Cardiac muscle cell (in vitro differentiated cells and primary cell): ENCODE measurements around the gene C10orf53. TPM values are rescaled to one million over a fixed set of nuclear protein-coding genes. Genes with fewer than 3 reads are reported as not detected.

Experiments
- DNase-seq, 2 donors: peaks; one replicate each; pipeline versions ENCODE4 v3.0.0 to v3.0.0-alpha.2; 2010 to 2017; ENCODE audit warnings: low read depth in 1 of 2, low spot score in 1 of 2
- H3K27ac ChIP-seq: fragments of 200-600 bp; sonication (generic); 2 replicates; pipeline ENCODE4 v1.5.1; 2016
- H3K27me3 ChIP-seq: fragments of 200-600 bp; sonication (generic); 2 replicates; pipeline ENCODE4 v1.6.0; 2016; ENCODE audit warnings: control low read depth
- H3K36me3 ChIP-seq: fragments of 200-600 bp; sonication (generic); 2 replicates; pipeline ENCODE4 v1.5.1; 2016; ENCODE audit warnings: control low read depth
- H3K4me1 ChIP-seq: fragments of 200-600 bp; sonication (generic); 2 replicates; pipeline ENCODE4 v1.8.1; 2017; ENCODE audit warnings: low read depth, mild to moderate bottlenecking, mixed run types
- H3K4me3 ChIP-seq: fragments of 200-600 bp; sonication (generic); 2 replicates; pipeline ENCODE4 v1.5.1; 2016; ENCODE audit warnings: mild to moderate bottlenecking
- H3K9me3 ChIP-seq: fragments of 200-600 bp; sonication (generic); 2 replicates; pipeline ENCODE4 v1.5.1; 2017; ENCODE audit warnings: low read depth, mild to moderate bottlenecking, control low read depth
- CTCF ChIP-seq: IDR thresholded peaks from 2 replicates; pipeline ENCODE4 v1.5.1; 2012; ENCODE audit warnings: low read depth, mild to moderate bottlenecking, low read length
- polyA plus RNA-seq: library from polyadenylated mRNA; unstranded; fragments of >200 nt; fragmentation: Nextera tagmentation; extraction: Ambion mirVana; gene quantifications from 2 replicates; pipeline ENCODE4 v1.2.1, GENCODE V29; 2016
- total RNA-seq: library from RNA; depleted of rRNA; stranded (reverse); fragments of >200 nt; gene quantifications from 2 replicates; pipeline ENCODE4 v1.2.3, GENCODE V29; 2016

C10orf53 gene
- total and polyA plus RNA-seq, 2 experiments from 2014 or later: not detected

- no peak for TF ChIP-seq CTCF
- Histone ChIP-seq H3K4me3 (no peak overlapping the region), H3K27me3 (no peaks in the 10 kb centered on the region), H3K9me3 (no peaks in the 10 kb centered on the region), H3K27ac (no peak overlapping the region), H3K4me1 (no peaks in the 10 kb centered on the region), H3K36me3 (no peaks in the 10 kb centered on the region)
- no peak for DNase-seq
Observed at GRCh38 chr10:49651039-49651835, 28.2 kb upstream of the C10orf53 start.

- Histone ChIP-seq H3K4me1 (no peaks in the 10 kb centered on the region), H3K4me3 (no peak overlapping the region), H3K36me3 (no peaks in the 10 kb centered on the region), H3K9me3 (no peaks in the 10 kb centered on the region), H3K27me3 (no peaks in the 10 kb centered on the region), H3K27ac (no peak overlapping the region)
- no peak for TF ChIP-seq CTCF
- DNase-seq: no peak
Observed at GRCh38 chr10:49651917-49652316, 27.5 kb upstream of the C10orf53 start.

GRCh38 chr10:49652421-49653272 lies 26.8 kb upstream of the C10orf53 start:
- DNase-seq: no peak
- Histone ChIP-seq H3K36me3 (no peaks in the 10 kb centered on the region), H3K9me3 (no peaks in the 10 kb centered on the region), H3K4me1 (no peaks in the 10 kb centered on the region), H3K27me3 (no peaks in the 10 kb centered on the region), H3K4me3 (no peak overlapping the region), H3K27ac (no peak overlapping the region)
- TF ChIP-seq CTCF: no peak

GRCh38 chr10:49653273-49653929 lies 26.1 kb upstream of the C10orf53 start:
- Histone ChIP-seq H3K9me3 (no peaks in the 10 kb centered on the region), H3K27ac (no peak overlapping the region), H3K4me1 (no peaks in the 10 kb centered on the region), H3K4me3 (no peak overlapping the region), H3K27me3 (no peaks in the 10 kb centered on the region), H3K36me3 (no peaks in the 10 kb centered on the region)
- no peak for TF ChIP-seq CTCF
- no peak for DNase-seq

- no peak for DNase-seq
- no peak for TF ChIP-seq CTCF
- H3K4me3 ChIP-seq: no peak overlapping the region
- no peaks in the 10 kb centered on the region for H3K36me3 ChIP-seq
- no peaks in the 10 kb centered on the region for H3K9me3 ChIP-seq
- H3K27me3 ChIP-seq: no peaks in the 10 kb centered on the region
- no peaks in the 10 kb centered on the region for H3K4me1 ChIP-seq
- no peak overlapping the region for H3K27ac ChIP-seq
Observed at GRCh38 chr10:49654036-49654693, 25.3 kb upstream of the C10orf53 start.
